Measurements from ENCODE around the gene GPR157.
"Not testable (repeated sequence)": the region's sequence is repeated elsewhere in the genome, so short reads cannot be mapped to it uniquely, and the experiment has no call there.

GPR157 gene

GRCh38 chr1:9160079-9160717, 31.3 kb upstream of the GPR157 start:
- TF ChIP-seq MYC (IDR thresholded peaks at IDR 0.05; ENCODE audit: low read depth, low read length): no peak
- no peak for TF ChIP-seq CTCF (IDR thresholded peaks at IDR 0.05; ENCODE audit: low read depth, low read length)
- no peak for TF ChIP-seq POLR2A (IDR thresholded peaks at IDR 0.05; ENCODE audit: extremely low read depth, insufficient read length)
- no peak for TF ChIP-seq MAX (IDR thresholded peaks at IDR 0.05; ENCODE audit: low read depth, low read length)
- no peak for DNase-seq (ENCODE audit: low read depth)
- no peak overlapping the region for H3K4me3 ChIP-seq (ENCODE audit: low read depth, low read length)

GRCh38 chr1:9155879-9156278, 27.0 kb upstream of the GPR157 start:
- no peak for DNase-seq (ENCODE audit: low read depth)
- TF ChIP-seq MAX (IDR thresholded peaks at IDR 0.05; ENCODE audit: low read depth, low read length) (no peak), CTCF (IDR thresholded peaks at IDR 0.05; ENCODE audit: low read depth, low read length) (no peak), MYC (IDR thresholded peaks at IDR 0.05; ENCODE audit: low read depth, low read length) (no peak), POLR2A (IDR thresholded peaks at IDR 0.05; ENCODE audit: extremely low read depth, insufficient read length) (no peak)
- H3K4me3 ChIP-seq (ENCODE audit: low read depth, low read length): no peak overlapping the region

- DNase-seq (ENCODE audit: low read depth); H3K4me3 ChIP-seq (ENCODE audit: low read depth, low read length): not testable (repeated sequence)
Observed at GRCh38 chr1:9155405-9155804, 26.5 kb upstream of the GPR157 start.

GRCh38 chr1:9153152-9153551, 24.2 kb upstream of the GPR157 start:
- no peak for DNase-seq (ENCODE audit: low read depth)
- no peak overlapping the region for H3K4me3 ChIP-seq (ENCODE audit: low read depth, low read length)
- no peak for TF ChIP-seq MYC (IDR thresholded peaks at IDR 0.05; ENCODE audit: low read depth, low read length)
- TF ChIP-seq MAX (IDR thresholded peaks at IDR 0.05; ENCODE audit: low read depth, low read length): no peak
- TF ChIP-seq POLR2A (IDR thresholded peaks at IDR 0.05; ENCODE audit: extremely low read depth, insufficient read length): no peak
- TF ChIP-seq CTCF (IDR thresholded peaks at IDR 0.05; ENCODE audit: low read depth, low read length): no peak

- no peak for DNase-seq (ENCODE audit: low read depth)
- H3K4me3 ChIP-seq (ENCODE audit: low read depth, low read length): no peak overlapping the region
- TF ChIP-seq MAX (IDR thresholded peaks at IDR 0.05; ENCODE audit: low read depth, low read length) (no peak), CTCF (IDR thresholded peaks at IDR 0.05; ENCODE audit: low read depth, low read length) (no peak), MYC (IDR thresholded peaks at IDR 0.05; ENCODE audit: low read depth, low read length) (no peak), POLR2A (IDR thresholded peaks at IDR 0.05; ENCODE audit: extremely low read depth, insufficient read length) (no peak)
Observed at GRCh38 chr1:9152535-9152934, 23.6 kb upstream of the GPR157 start.

GRCh38 chr1:9151328-9151860, 22.5 kb upstream of the GPR157 start:
- no peak for DNase-seq (ENCODE audit: low read depth)
- no peak for TF ChIP-seq MYC (IDR thresholded peaks at IDR 0.05; ENCODE audit: low read depth, low read length)
- TF ChIP-seq MAX (IDR thresholded peaks at IDR 0.05; ENCODE audit: low read depth, low read length): no peak
- no peak for TF ChIP-seq POLR2A (IDR thresholded peaks at IDR 0.05; ENCODE audit: extremely low read depth, insufficient read length)
- TF ChIP-seq CTCF (IDR thresholded peaks at IDR 0.05; ENCODE audit: low read depth, low read length): no peak
- H3K4me3 ChIP-seq (ENCODE audit: low read depth, low read length): no peak overlapping the region
